SK-N-SH treated with all-trans-retinoic acid at 6 μM for 48 hours (cell line): ENCODE results near the gene THEMIS.

Experiments used
- ATAC-seq: fragments of 200-7000 bp; cut with Tn5 transposase; 3 replicates; pipeline ENCODE4 v1.9.1; 2020; ENCODE audit warnings: mild to moderate bottlenecking, moderate library complexity
- ARNTL ChIP-seq: fragments of 450-650 bp; formaldehyde crosslinking; IDR thresholded peaks from 2 replicates; pipeline ENCODE4 v1.5.0; 2020; ENCODE audit warnings: low read depth, mild to moderate bottlenecking, moderate library complexity, borderline replicate concordance
- BACH2 ChIP-seq: fragments of 250-450 bp; sonication (Bioruptor Pico); IDR thresholded peaks from 2 replicates; pipeline ENCODE4 v1.9.0; 2021; ENCODE audit warnings: mild to moderate bottlenecking, borderline replicate concordance
- CSDC2 ChIP-seq: fragments of 250-450 bp; sonication (Bioruptor Pico); IDR thresholded peaks from 2 replicates; pipeline ENCODE4 v1.5.0; 2020; ENCODE audit warnings: mild to moderate bottlenecking, moderate library complexity
- CSRNP3 ChIP-seq: fragments of 250-450 bp; sonication (Bioruptor Pico); IDR thresholded peaks from 2 replicates; pipeline ENCODE4 v1.5.1; 2021; ENCODE audit warnings: mild to moderate bottlenecking, moderate library complexity
- ESRRG ChIP-seq: fragments of 250-450 bp; sonication (Bioruptor Pico); IDR thresholded peaks from 2 replicates; pipeline ENCODE4 v1.6.1; 2021; ENCODE audit warnings: mild to moderate bottlenecking
- GLIS3 ChIP-seq: fragments of 250-450 bp; sonication (Bioruptor Pico); IDR thresholded peaks from 2 replicates; pipeline ENCODE4 v1.5.0; 2020; ENCODE audit warnings: mild to moderate bottlenecking, moderate library complexity
- ISL1 ChIP-seq: fragments of 250-450 bp; sonication (Bioruptor Pico); IDR thresholded peaks from 2 replicates; pipeline ENCODE4 v2.1.2; 2022; ENCODE audit warnings: mild to moderate bottlenecking, moderate library complexity
- OSR1 ChIP-seq: fragments of 250-450 bp; sonication (Bioruptor Pico); IDR thresholded peaks from 2 replicates; pipeline ENCODE4 v1.8.0; 2022; ENCODE audit warnings: moderate library complexity, mild to moderate bottlenecking, inconsistent platforms
- PATZ1 ChIP-seq: fragments of 250-450 bp; sonication (Bioruptor Pico); IDR thresholded peaks from 2 replicates; pipeline ENCODE4 v1.8.0; 2020; ENCODE audit warnings: mild to moderate bottlenecking, moderate library complexity, borderline replicate concordance
- POU6F1 ChIP-seq: fragments of 250-450 bp; sonication (Bioruptor Pico); IDR thresholded peaks from 2 replicates; pipeline ENCODE4 v1.8.0; 2021; ENCODE audit warnings: low read depth, mild to moderate bottlenecking, moderate library complexity, borderline replicate concordance
- PPARA ChIP-seq: fragments of 250-450 bp; sonication (Bioruptor Pico); IDR thresholded peaks from 2 replicates; pipeline ENCODE4 v1.5.0; 2020; ENCODE audit warnings: mild to moderate bottlenecking, borderline replicate concordance
- RARB ChIP-seq: fragments of 250-450 bp; sonication (Bioruptor Pico); IDR thresholded peaks from 2 replicates; pipeline ENCODE4 v1.8.0; 2021; ENCODE audit warnings: mild to moderate bottlenecking, moderate library complexity
- SNAI2 ChIP-seq: fragments of 250-450 bp; sonication (Bioruptor Pico); IDR thresholded peaks from 2 replicates; pipeline ENCODE4 v1.5.0; 2020; ENCODE audit warnings: mild to moderate bottlenecking, moderate library complexity
- TCF4 ChIP-seq: fragments of 250-450 bp; sonication (Bioruptor Pico); IDR thresholded peaks from 2 replicates; pipeline ENCODE4 v1.8.0; 2021; ENCODE audit warnings: mild to moderate bottlenecking, moderate library complexity, borderline replicate concordance
- TOX ChIP-seq: fragments of 250-450 bp; sonication (Bioruptor Pico); IDR thresholded peaks from 2 replicates; pipeline ENCODE4 v1.8.0; 2021; ENCODE audit warnings: mild to moderate bottlenecking, moderate library complexity, borderline replicate concordance
- TSHZ2 ChIP-seq: fragments of 250-450 bp; sonication (Bioruptor Pico); IDR thresholded peaks from 2 replicates; pipeline ENCODE4 v1.5.0; 2020; ENCODE audit warnings: mild to moderate bottlenecking, moderate library complexity
- ZC3H10 ChIP-seq: fragments of 250-450 bp; sonication (Bioruptor Pico); IDR thresholded peaks from 2 replicates; pipeline ENCODE4 v1.5.1; 2021; ENCODE audit warnings: mild to moderate bottlenecking, moderate library complexity
- ZFP3 ChIP-seq: fragments of 250-450 bp; sonication (Bioruptor Pico); IDR thresholded peaks from 2 replicates; pipeline ENCODE4 v1.5.0; 2020; ENCODE audit warnings: mild to moderate bottlenecking, moderate library complexity
- ZFP30 ChIP-seq: fragments of 450-650 bp; formaldehyde crosslinking; IDR thresholded peaks from 2 replicates; pipeline ENCODE4 v1.5.0; 2022; ENCODE audit warnings: mild to moderate bottlenecking, moderate library complexity
- ZNF565 ChIP-seq: fragments of 450-650 bp; formaldehyde crosslinking; conservative IDR thresholded peaks from 2 replicates; pipeline ENCODE4 v1.5.0; 2020; ENCODE audit warnings: low read depth, mild to moderate bottlenecking, moderate library complexity
- ZNF70 ChIP-seq: fragments of 450-650 bp; formaldehyde crosslinking; IDR thresholded peaks from 2 replicates; pipeline ENCODE4 v1.5.0; 2020; ENCODE audit warnings: mild to moderate bottlenecking, moderate library complexity
- ZNF8 ChIP-seq: fragments of 450-650 bp; formaldehyde crosslinking; IDR thresholded peaks from 2 replicates; pipeline ENCODE4 v1.5.0; 2020; ENCODE audit warnings: mild to moderate bottlenecking, moderate library complexity

The THEMIS gene

GRCh38 chr6:127775371-127775770, 125.5 kb downstream of the THEMIS start:
- ATAC-seq: no peak
- TF ChIP-seq ZFP3 (CRISPR knock-in tag) (no peak), ARNTL (CRISPR knock-in tag) (no peak), SNAI2 (no peak), ISL1 (CRISPR knock-in tag) (no peak), OSR1 (CRISPR knock-in tag) (no peak), ZC3H10 (CRISPR knock-in tag) (no peak), POU6F1 (no peak)

- ATAC-seq: no peak
- no peak for TF ChIP-seq OSR1 (CRISPR knock-in tag)
- no peak for TF ChIP-seq POU6F1
- TF ChIP-seq BACH2: no peak
- no peak for TF ChIP-seq RARB (CRISPR knock-in tag)
- no peak for TF ChIP-seq TOX
- no peak for TF ChIP-seq GLIS3 (CRISPR knock-in tag)
- TF ChIP-seq CSRNP3 (CRISPR knock-in tag): no peak
- no peak for TF ChIP-seq CSDC2 (CRISPR knock-in tag)
- TF ChIP-seq ESRRG (CRISPR knock-in tag): no peak
- no peak for TF ChIP-seq ARNTL (CRISPR knock-in tag)
- no peak for TF ChIP-seq ZFP3 (CRISPR knock-in tag)
- TF ChIP-seq ZFP30 (CRISPR knock-in tag): no peak
- no peak for TF ChIP-seq TCF4 (CRISPR knock-in tag)
- no peak for TF ChIP-seq PATZ1 (CRISPR knock-in tag)
- TF ChIP-seq ISL1 (CRISPR knock-in tag): no peak
- TF ChIP-seq ZNF8: no peak
- TF ChIP-seq SNAI2: no peak
Measured at GRCh38 chr6:127768745-127769144, 132.1 kb downstream of the THEMIS start.

GRCh38 chr6:127768223-127768622, 132.6 kb downstream of the THEMIS start:
- no peak for ATAC-seq
- TF ChIP-seq ZC3H10 (CRISPR knock-in tag): no peak
- no peak for TF ChIP-seq SNAI2
- TF ChIP-seq CSRNP3 (CRISPR knock-in tag): no peak
- no peak for TF ChIP-seq PPARA (CRISPR knock-in tag)
- TF ChIP-seq ZNF8: no peak
- TF ChIP-seq ESRRG (CRISPR knock-in tag): no peak
- no peak for TF ChIP-seq ZNF70 (CRISPR knock-in tag)
- TF ChIP-seq CSDC2 (CRISPR knock-in tag): no peak
- TF ChIP-seq TSHZ2 (CRISPR knock-in tag): no peak
- no peak for TF ChIP-seq TCF4 (CRISPR knock-in tag)
- no peak for TF ChIP-seq GLIS3 (CRISPR knock-in tag)
- TF ChIP-seq POU6F1: no peak
- TF ChIP-seq ZFP30 (CRISPR knock-in tag): no peak
- no peak for TF ChIP-seq BACH2
- TF ChIP-seq ZNF565 (CRISPR knock-in tag): no peak
- no peak for TF ChIP-seq PATZ1 (CRISPR knock-in tag)
- TF ChIP-seq OSR1 (CRISPR knock-in tag): no peak
- TF ChIP-seq RARB (CRISPR knock-in tag): no peak
- TF ChIP-seq ZFP3 (CRISPR knock-in tag): no peak
